Myocyte (in vitro differentiated cells): ENCODE measurements around the gene MAGEB5. TPM values are rescaled to one million over a fixed set of nuclear protein-coding genes. Genes with fewer than 3 reads are reported as not detected.
"Not testable (repeated sequence)": the region's sequence is repeated elsewhere in the genome, so short reads cannot be mapped to it uniquely, and the experiment has no call there.

Experiments
- DNase-seq: peaks from one replicate; pipeline ENCODE4 v3.0.0-alpha.2; 2012; ENCODE audit warnings: low read depth
- polyA plus RNA-seq: library from polyadenylated mRNA; unstranded; fragments of >200 nt; gene quantifications from one replicate; pipeline ENCODE4 v1.2.1, GENCODE V29; 2012; ENCODE audit warnings: missing spikeins
- total RNA-seq: library from RNA; depleted of rRNA; stranded (reverse); fragments of >200 nt; gene quantifications from 2 replicates; pipeline ENCODE4 v1.2.3, GENCODE V29; 2014

Gene MAGEB5, protein sequence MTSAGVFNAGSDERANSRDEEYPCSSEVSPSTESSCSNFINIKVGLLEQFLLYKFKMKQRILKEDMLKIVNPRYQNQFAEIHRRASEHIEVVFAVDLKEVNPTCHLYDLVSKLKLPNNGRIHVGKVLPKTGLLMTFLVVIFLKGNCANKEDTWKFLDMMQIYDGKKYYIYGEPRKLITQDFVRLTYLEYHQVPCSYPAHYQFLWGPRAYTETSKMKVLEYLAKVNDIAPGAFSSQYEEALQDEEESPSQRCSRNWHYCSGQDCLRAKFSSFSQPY
- not detected in 2 replicates for total RNA-seq
- polyA plus RNA-seq: not detected

DNA sequence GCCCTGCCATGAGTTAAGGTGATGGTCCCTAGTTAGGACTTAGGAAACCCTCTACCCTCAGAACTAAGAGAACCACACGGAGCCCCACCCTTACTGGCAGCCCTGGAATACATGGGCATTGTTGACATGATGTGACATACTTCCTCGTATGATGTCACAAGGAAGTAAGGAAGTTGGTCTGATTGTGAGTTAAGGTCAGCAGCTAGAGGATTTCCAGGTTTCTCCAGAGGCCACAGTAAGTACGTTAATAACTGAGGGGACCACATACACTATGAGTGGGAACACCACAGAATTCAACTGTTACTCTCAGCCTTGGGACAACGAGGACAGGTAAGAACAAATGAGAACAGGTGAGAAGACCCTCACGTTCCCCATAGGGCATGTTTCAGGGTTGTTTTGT is at the start of gene MAGEB5:
MAGEB5 (plus strand) TSS at position 301 of the 400 bp plus-strand sequence. CDS start 1,133 bp downstream, outside the sequence.
- DNase-seq: no peak

DNA sequence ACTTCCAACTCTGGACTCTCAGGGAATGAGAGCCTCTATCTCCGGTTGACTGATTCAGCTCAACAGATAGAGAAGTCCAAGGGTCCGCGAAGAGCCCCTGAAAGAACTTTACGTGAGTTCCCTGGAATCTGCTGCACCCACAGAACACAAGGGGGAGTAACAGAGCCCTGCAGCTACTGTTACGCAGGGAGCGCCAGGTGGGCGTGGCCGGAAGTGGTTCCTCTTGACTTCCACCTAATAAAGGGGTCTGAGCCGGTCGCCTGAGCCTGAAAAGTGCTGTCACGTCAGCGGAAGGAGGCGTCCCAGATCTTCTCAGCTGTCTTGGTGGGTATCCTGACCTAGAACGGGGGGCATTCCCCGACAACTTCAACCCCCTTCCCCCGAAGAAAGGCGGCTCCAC is 23.8 kb upstream of the MAGEB5 start, which contains the start of gene MAGEB6:
MAGEB6 (plus strand) TSS at position 237 of the 400 bp plus-strand sequence. CDS start 1,407 bp downstream, outside the sequence.
- no peak for DNase-seq

DNA sequence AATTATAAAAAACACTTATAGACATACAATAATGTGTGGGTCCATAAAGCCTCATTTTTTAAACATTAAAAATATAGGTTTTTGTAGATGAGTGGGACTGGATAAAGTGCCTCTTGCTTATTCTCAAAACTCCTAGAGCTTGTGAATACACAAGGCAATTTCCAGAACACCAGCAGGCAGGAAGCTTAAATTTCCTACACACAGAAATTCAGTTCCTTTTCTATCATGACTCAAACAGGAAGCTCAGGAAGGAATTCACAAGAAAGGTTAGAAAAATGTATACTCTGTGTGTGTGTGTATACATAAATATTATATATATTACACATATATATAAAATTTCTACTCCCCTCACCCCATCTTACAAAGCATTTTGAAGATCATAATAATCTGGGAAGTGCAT is 12.4 kb upstream of the MAGEB5 start:
- no peak for DNase-seq

DNA sequence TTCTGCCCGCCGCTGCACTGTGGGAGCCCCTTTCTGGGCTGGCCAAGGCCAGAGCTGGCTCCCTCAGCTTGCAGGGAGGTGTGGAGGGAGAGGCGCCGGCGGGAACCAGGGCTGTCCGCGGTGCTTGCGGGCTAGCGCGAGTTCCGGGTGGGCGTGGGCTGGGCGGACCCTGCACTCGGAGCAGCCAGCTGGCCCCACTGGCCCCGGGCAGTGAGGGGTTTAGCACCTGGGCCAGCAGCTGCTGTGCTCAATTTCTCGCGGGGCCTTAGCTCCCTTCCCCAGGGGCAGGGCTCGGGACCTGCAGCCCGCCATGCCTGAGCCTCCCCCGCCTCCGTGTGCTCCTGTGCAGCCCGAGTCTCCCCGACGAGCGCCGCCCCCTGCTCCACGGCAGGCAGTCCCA is 11.3 kb upstream of the MAGEB5 start:
- not testable (repeated sequence) for DNase-seq

DNA sequence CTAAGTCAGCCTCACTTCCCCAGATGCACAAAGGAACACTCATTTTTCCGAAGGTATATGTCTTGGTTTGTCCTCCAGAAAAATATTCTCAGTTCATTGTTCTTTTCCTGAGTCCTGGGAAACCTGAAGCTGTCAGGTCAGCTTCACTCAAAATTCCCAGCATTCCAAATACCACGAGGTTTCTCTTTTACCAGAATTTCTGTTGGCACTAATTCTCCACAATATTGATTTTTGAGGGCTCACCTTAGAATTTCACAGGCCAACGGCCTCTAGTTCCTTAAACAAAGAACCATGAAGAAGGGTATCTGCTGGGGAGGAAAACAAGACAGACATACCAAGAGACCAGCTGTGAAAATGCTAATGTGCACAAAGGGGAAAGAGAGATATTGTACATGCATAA is 8.0 kb upstream of the MAGEB5 start:
- no peak for DNase-seq

DNA sequence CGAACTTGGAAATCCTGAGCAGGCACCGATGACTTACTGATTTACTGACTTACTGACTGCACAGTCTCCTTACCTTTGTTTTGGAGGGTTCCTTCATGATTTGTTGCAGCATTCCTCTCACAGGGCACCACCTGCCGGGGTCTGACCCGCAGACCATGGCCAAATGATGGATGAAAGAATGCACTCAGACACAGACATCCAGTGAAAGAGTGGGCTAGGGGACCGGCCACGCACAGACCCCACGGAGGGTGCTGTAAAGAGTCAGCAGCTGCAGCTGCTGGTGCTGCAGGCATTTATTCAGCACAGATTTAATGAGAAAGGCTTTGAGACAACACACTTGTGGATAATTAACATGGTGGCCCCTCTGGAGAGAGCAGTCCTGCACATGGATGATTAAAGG is 3.4 kb downstream of the MAGEB5 start:
- DNase-seq: no peak

DNA sequence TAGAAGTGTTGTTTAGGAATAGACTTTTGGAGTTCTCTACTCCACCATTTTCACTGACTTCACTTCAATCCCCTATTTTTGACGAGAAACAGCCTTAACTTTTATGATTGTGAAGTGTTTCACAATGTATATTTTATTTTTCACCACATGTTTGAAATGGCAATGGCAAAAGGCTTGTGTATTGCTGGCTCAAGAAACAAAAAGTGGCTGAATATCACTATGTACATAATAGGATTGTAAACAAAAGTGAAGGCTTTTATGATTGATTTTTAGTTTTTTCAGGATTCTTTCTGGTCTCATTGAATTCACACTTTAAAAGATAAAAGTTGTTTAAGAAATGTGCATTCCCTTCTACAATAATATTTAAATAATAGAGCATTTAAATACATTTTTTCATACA is 18.2 kb downstream of the MAGEB5 start:
- no peak for DNase-seq

DNA sequence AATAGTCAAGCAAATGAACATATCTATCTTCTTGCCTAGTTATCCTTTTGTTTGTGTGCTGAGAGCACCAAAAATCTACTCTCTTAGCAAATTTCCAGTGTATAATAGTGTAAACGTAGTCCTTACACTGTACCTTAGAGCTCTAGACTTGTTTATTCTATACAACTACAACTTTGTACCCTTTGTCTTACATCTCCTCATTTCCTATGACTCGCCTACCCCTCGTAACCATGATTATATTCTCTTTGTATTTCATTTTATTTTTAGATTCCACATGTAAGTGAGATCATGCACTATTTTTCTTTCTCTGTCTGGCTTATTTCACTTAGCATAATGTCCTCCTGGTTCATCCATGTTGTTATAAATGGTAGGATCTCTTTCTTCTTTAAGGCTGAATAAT is 37.6 kb downstream of the MAGEB5 start:
- no peak for DNase-seq

DNA sequence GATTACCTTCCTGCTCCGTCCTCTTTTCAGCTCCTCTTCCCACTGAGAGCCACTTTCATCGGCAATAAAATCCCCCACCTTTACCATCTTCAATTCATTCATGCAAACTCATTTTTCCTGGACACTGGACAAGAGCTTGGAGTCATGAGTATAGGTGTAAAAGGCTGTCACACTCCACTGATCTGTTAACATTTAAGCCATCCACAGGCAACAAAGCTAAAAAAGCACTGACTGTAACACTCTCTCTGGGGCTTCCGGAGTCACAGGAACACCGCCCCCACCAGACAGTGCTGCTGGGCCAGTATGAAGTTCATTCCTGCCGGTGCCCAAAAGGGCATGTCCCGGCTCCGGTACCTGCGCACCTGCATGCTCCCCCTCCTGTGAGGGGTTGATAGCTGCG is 38.5 kb downstream of the MAGEB5 start:
- DNase-seq: no peak

DNA sequence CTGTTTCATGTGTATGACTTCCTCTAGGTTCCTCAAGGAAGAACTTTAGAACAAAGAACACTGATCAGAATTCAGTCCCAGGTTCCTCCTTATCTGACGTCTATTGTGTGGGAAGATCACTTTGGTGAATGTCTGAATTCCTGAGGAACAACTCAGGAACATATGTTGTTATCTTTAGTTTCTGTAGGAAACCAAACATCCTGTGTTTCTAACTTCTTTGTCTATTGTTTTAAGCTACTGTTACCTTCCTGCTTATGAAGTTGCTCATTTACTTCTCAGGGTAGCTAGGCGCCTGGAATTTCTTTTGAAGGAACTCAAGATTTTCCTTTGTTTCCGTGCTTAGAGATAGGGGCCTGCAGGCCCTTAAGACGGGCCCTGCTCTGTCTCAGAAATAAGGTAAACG is 46.2 kb downstream of the MAGEB5 start:
- DNase-seq: no peak

Other genes starting within 250 kb of the MAGEB5 start
- gene MAGEB18, start 77.8 kb upstream of the MAGEB5 start, total RNA-seq: not detected in 2 replicates
- not detected in 2 replicates for gene MAGEB6B, start 55.6 kb upstream of the MAGEB5 start, total RNA-seq
- gene MAGEB6, start 23.7 kb upstream of the MAGEB5 start, total RNA-seq: not detected in 2 replicates